Mesodermal cell (in vitro differentiated cells): Measurements from ENCODE around the gene DLGAP1.

Experiments
- H3K27ac ChIP-seq: 2 replicates; pipeline ENCODE4 v1.7.0; 2013; ENCODE audit warnings: mild to moderate bottlenecking, low read depth, low read length, moderate library complexity; ENCODE audit not compliant: severe bottlenecking
- H3K36me3 ChIP-seq: 2 replicates; pipeline ENCODE4 v1.7.1; 2013; ENCODE audit warnings: mild to moderate bottlenecking, low read length, moderate library complexity; ENCODE audit not compliant: control insufficient read depth, insufficient read depth
- H3K4me1 ChIP-seq: one replicate; pipeline ENCODE4 v1.7.1; 2013; ENCODE audit warnings: mild to moderate bottlenecking, low read length; ENCODE audit not compliant: insufficient read depth, control insufficient read depth, poor library complexity, severe bottlenecking
- H3K4me3 ChIP-seq: 2 replicates; pipeline ENCODE4 v1.7.0; 2013; ENCODE audit warnings: low read length, control low read depth, mild to moderate bottlenecking; ENCODE audit not compliant: insufficient read depth, poor library complexity, severe bottlenecking; ENCODE audit errors: extremely low read depth
- H3K9me3 ChIP-seq: 2 replicates; pipeline ENCODE4 v1.7.1; 2013; ENCODE audit warnings: mild to moderate bottlenecking, low read length, moderate library complexity; ENCODE audit not compliant: control insufficient read depth
- WGBS, 2 experiments: methylation state at CpG; one replicate each; pipeline ENCODE4 v1.1.5; 2013; ENCODE audit warnings: missing lambda C conversion rate in 2 of 2; ENCODE audit not compliant: insufficient coverage in 2 of 2; 5-methylcytosine and 5-hydroxymethylcytosine counted together

The DLGAP1 gene

DNA sequence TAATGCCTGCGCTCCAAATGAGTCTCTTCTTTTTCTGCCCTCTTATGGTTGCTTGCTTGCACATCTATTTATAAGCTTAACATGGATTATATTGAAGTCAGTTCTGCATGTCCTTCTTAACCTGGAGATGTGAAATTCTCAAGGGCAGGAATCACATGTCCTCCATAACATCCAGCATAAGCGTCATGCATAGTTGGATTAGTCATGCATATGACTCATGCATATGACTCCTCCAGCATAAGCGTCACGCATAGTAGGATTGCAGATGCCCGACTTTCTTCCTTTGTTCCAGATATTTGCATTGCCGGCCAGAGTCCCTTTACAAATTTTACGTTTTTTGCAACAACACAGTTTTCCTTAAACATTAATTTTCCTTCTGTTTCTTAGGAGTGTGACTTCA, 696.6 kb downstream of the DLGAP1 start:
- Histone ChIP-seq H3K27ac (no peak overlapping the region), H3K9me3 (no peaks in the 10 kb centered on the region), H3K36me3 (no peaks in the 10 kb centered on the region), H3K4me1 (no peaks in the 10 kb centered on the region), H3K4me3 (no peak overlapping the region)
- WGBS, 2 experiments, result 86 to 90% methylated on average over 6 to 7 of the region's 7 CpGs

DNA sequence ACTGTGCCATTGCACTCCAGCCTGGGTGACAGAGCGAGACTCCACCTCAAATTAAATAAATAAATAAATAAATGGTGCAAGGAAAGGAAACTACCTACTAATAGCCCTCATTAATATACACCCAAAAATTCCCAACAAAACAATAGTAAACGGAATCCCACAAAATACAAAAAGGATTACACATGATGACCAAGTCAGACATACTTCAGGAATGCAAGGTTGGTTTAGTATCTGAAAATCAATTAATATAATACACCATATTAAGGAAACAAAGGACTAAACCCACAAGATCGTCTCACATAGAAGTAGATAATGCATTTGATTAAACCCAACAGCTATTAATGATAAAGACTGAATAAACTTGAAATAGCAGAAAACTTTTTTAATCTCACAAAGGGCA, 697.7 kb downstream of the DLGAP1 start:
- no peaks in the 10 kb centered on the region for H3K4me1 ChIP-seq
- no peak overlapping the region for H3K27ac ChIP-seq
- WGBS, 2 experiments, result no CpG with 5 or more reads among the region's 3 CpGs
- H3K9me3 ChIP-seq, result no peaks in the 10 kb centered on the region
- no peaks in the 10 kb centered on the region for H3K36me3 ChIP-seq
- no peak overlapping the region for H3K4me3 ChIP-seq

DNA sequence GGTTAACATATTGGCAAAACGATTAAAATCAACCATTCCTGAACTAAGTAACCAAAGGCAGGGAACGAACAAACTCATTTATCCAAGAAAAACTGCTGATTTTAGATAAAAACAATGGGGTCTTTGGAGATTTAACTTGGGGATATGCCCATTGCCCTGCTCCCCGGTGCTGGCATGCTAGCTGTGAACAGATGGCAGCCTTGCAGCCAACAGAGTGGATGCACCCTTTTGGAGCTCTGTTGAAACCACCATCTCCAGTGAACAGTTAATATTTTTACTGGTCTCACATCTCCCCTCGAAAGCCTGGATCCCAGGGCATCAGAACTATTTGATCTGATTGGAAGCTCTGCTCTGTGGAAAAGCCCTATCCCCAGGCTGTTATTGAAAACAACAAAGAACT, 702.0 kb downstream of the DLGAP1 start:
- 77 to 88% methylated on average over 1 to 2 of the region's 4 CpGs for WGBS, 2 experiments
- Histone ChIP-seq H3K9me3 (no peaks in the 10 kb centered on the region), H3K27ac (no peak overlapping the region), H3K4me1 (no peaks in the 10 kb centered on the region), H3K36me3 (no peaks in the 10 kb centered on the region), H3K4me3 (no peak overlapping the region)

DNA sequence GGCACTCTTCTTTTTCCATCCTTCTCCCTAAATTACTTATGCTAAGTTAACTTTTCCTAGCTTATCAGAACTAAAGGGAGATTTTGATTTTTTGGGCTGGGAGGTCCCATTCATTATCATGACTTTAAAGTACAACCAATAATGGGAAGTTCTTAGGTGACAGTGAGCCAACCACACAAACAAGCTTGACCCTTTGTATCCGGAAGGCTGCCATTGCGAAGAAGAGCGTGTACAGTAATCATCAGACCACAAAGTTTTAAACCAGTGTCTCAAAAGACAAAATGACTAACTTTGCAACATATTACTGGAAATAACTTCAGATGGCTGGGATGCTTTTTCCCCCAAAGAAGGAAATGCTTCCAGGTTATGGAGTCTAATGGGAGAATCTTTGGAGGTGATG, 707.0 kb downstream of the DLGAP1 start:
- no peak overlapping the region for H3K4me3 ChIP-seq
- no peaks in the 10 kb centered on the region for H3K9me3 ChIP-seq
- H3K36me3 ChIP-seq, result no peaks in the 10 kb centered on the region
- WGBS, 2 experiments, result 100% methylated on average over 2 of the region's 3 CpGs; no CpG with 5 or more reads in 1 of the 2 experiments
- H3K4me1 ChIP-seq, result no peaks in the 10 kb centered on the region
- no peak overlapping the region for H3K27ac ChIP-seq

DNA sequence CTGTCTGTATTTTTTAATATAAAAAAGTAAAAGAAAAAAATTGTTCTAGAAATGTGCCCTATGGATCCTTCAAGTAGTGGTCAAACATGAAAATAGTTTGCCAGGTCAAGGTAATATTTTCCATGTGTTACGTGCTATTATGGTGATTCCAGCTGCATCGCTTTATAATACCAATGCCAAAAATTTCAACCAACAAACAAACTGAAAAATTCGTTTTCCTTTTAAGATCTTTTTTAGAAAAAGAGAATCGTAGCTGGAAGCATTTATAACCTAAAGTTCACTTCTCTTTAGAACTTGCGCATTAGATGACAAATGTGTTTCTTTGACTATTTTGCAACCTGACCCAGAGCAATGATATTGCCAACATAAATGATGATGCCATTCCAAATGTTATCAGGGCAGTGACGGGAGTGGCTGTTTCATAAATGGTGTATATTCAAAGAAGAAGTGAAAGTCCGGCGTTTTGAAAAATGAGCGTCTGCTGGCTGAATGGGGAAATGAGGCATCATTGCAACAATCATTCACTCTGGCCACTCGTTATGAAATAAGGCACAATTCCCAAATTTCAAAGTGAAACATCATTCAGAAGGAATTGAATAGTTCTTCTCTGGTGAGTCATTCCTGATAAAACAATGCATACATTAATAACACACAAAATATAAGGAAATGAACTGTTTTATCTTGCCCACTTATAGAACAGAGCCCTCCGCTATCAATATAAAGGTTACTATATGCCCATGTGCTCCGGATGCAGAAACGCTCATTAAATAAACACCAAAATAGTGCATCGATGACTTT, 707.7 kb downstream of the DLGAP1 start:
- Histone ChIP-seq H3K9me3 (no peaks in the 10 kb centered on the region), H3K27ac (no peak overlapping the region), H3K4me3 (no peak overlapping the region), H3K36me3 (no peaks in the 10 kb centered on the region), H3K4me1 (no peaks in the 10 kb centered on the region)
- WGBS, 2 experiments, result 87 to 94% methylated on average over 8 to 9 of the region's 14 CpGs

DNA sequence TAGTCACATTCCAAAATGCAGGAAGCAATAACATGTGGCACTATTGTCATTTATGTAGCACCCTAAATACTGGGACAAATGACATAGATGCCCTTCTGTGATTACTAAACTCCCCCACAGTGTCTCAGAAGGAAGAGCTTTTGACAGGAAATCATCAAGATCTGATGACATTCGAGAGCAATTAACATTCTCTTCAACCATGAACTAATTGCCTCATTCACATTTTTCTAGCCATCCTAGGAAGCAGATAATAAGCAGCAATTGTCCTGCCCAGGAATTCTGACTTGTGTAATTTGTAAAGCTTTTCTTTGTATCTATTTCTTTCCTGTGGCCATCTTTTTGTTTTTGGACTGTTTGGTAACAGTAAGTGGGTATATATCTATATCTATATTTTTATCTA, 712.6 kb downstream of the DLGAP1 start:
- 0% methylated on average over 1 of the region's 1 CpG; no CpG with 5 or more reads in 1 of the 2 experiments for WGBS, 2 experiments
- no peaks in the 10 kb centered on the region for H3K4me1 ChIP-seq
- H3K36me3 ChIP-seq, result no peaks in the 10 kb centered on the region
- H3K27ac ChIP-seq, result no peak overlapping the region
- H3K9me3 ChIP-seq, result no peaks in the 10 kb centered on the region
- no peak overlapping the region for H3K4me3 ChIP-seq

DNA sequence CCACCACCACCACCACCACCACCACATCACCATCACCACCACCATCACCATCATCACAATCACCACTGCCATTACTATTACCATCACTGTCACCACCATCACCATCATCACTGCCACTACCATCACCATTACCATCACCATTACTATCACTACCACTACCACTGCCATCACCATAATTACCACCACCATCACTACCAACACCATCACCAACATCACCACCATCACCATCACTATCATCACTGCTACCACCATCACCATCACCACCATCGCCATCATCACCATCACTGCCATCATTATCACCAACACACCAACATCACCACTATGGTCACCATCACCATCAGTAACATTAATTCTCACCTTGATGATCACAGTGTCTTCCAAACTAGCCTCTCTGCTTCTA, 713.8 kb downstream of the DLGAP1 start:
- Histone ChIP-seq H3K27ac (no peak overlapping the region), H3K4me3 (no peak overlapping the region), H3K36me3 (no peaks in the 10 kb centered on the region), H3K9me3 (no peaks in the 10 kb centered on the region), H3K4me1 (no peaks in the 10 kb centered on the region)
- 93 to 95% methylated on average over 1 of the region's 1 CpG for WGBS, 2 experiments

DNA sequence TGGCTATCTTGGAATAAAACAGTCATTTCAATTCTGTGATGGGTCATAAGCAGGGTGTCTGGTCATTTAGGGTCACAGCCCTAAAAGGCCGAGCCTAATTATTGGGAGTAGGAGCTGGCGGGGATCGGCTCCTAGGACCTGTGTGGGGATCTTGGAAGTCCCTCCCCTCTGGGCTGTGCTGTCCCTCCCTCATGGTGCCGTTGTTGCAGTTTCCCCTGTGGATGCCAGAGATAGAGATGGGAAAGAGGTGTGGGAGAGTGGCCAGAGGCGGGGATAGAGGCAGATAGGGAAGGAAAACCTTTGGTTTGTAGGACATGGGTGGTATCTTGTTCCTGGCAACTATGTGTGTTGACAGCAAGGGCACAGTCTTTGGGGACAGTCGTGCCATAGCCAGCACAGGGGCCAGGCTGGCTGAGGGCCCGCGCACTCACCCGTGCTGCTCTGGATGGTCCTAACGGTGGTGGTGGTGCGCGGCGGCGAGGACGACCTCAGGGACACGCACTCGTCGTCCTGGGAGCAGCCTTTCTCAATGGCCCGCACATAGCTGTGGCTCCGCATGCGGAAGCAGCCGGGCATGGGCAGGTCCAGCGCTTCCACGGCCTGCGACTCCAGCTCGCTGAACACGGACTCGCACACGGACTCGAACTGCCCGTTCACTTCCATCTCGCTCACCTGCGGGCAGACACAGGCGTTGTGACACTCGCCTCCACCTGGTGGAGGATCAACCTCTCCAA, 726.2 kb downstream of the DLGAP1 start:
- Histone ChIP-seq H3K9me3 (peaks cover 3% of the 10 kb centered on the region), H3K27ac (no peak overlapping the region), H3K4me1 (no peaks in the 10 kb centered on the region), H3K36me3 (no peaks in the 10 kb centered on the region), H3K4me3 (no peak overlapping the region)
- 95 to 99% methylated on average over 26 to 33 of the region's 35 CpGs for WGBS, 2 experiments

DNA sequence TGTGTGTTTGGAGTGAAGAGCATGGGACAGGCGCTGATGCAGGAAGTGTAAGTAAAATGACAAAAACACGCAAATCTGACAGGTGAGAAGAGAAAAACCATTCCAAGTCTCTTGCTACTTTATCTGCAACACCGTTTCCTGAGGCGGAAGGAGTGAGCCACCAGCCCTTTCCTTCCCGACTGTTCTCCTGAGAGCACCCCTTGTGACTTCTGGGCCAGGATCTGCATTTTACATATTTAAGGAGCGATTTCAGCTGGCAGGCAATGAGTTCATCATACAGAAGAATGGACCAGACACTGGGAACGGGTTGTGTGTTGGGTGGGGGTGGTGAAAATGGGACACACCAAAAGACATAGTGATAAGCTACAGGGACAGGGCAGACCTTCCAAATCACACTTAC, 727.8 kb downstream of the DLGAP1 start:
- Histone ChIP-seq H3K27ac (no peak overlapping the region), H3K36me3 (no peaks in the 10 kb centered on the region), H3K4me1 (no peaks in the 10 kb centered on the region), H3K4me3 (no peak overlapping the region), H3K9me3 (peaks cover 3% of the 10 kb centered on the region)
- 91 to 95% methylated on average over 5 to 6 of the region's 7 CpGs for WGBS, 2 experiments

DNA sequence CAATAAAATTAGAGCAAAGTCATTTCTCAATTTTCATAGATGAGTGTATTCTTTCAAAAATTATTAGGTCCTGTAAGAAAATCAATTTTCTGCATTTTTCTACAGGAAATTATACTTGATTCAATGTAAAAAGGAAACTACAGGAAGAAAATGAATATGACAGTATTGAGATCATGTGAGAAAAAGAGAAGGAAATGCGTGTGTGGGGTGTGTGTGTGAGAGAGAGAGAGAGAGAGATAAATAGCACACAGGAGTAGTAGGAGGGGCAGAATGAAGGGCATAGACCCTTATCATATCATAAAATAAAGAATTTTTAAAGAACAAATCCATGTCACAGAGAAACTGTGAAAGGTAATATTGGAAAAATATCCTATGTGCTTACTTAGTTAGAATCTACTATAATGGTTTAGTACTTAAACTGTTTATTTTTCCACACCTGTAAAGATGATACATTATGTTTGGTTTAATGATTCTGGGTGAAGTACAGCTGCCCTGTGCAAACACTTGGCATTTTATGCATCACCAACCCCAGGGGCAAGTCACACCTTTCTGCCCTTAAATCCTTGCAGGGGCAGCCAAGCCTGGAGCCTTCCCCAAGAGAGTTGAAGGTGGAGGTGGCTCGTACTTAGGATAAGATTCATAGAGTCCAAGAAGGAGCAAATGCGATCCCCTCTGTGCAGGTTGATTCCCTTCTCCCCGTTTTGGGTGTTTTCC, 728.7 kb downstream of the DLGAP1 start:
- Histone ChIP-seq H3K27ac (no peak overlapping the region), H3K9me3 (peaks cover 3% of the 10 kb centered on the region), H3K4me1 (no peaks in the 10 kb centered on the region), H3K36me3 (no peaks in the 10 kb centered on the region), H3K4me3 (no peak overlapping the region)
- WGBS, 2 experiments, result 89 to 93% methylated on average over 2 of the region's 4 CpGs
